ENCODE data around the gene CD69.
"Not testable (repeated sequence)": the region's sequence is repeated elsewhere in the genome, so short reads cannot be mapped to it uniquely, and the experiment has no call there.

Gene CD69

GRCh38 chr12:9718968-9719367 is 41.7 kb downstream of the CD69 start:
- DNase-seq (ENCODE audit: low spot score), result no peak

GRCh38 chr12:9717070-9717925 is 43.4 kb downstream of the CD69 start:
- DNase-seq (ENCODE audit: low spot score), result no peak

GRCh38 chr12:9713032-9713558 is 47.6 kb downstream of the CD69 start:
- DNase-seq (ENCODE audit: low spot score), result not testable (repeated sequence)

- DNase-seq (ENCODE audit: low spot score), result no peak
Observed at GRCh38 chr12:9711664-9712063, 49.0 kb downstream of the CD69 start.

- no peak for DNase-seq (ENCODE audit: low spot score)
Observed at GRCh38 chr12:9710584-9711375, 49.9 kb downstream of the CD69 start.

GRCh38 chr12:9708853-9709252 is 51.8 kb downstream of the CD69 start:
- DNase-seq (ENCODE audit: low spot score), result no peak

- DNase-seq (ENCODE audit: low spot score), result peak; percentile 60
Observed at GRCh38 chr12:9707864-9708808, 52.6 kb downstream of the CD69 start.

GRCh38 chr12:9707356-9707755 is 53.3 kb downstream of the CD69 start:
- DNase-seq (ENCODE audit: low spot score), result no peak

GRCh38 chr12:9706086-9706685 is 54.5 kb downstream of the CD69 start:
- DNase-seq (ENCODE audit: low spot score), result no peak

GRCh38 chr12:9704561-9704960 is 56.1 kb downstream of the CD69 start:
- not testable (repeated sequence) for DNase-seq (ENCODE audit: low spot score)
